ENCODE results near the gene FGD5.

Gene FGD5

DNA sequence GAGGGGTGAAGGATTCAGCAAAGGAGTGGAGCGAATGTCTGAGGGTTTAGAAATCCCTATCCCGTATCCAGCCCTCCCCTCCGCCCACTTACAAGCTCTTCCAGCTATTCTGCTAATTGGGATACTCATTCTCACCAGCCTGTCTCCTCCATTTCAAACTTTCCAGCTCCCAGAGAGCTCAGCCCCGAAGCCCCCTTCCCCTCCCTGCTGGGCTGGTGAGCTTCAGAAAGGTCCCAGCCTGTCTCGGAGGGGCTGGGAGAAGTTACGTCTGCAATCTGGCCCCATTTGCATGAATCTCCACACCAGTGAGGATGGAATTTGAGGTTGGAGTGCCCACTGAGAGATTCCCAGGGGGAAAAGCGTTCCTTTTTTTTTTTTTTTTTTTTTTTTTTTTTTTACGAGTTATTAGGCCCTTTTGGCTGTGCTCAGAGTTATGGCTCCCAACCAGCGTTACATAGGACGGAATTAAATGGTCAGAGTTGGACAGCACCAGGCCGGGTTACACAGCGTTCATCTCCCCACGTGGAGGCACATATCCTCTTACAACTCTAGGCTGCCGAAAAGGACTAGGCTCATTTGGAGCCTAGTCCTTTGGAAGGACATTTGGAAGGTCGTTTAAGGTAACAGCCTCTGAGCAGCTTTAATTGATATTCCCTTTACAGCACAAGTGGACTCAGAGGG, 34.6 kb downstream of the FGD5 start:
- no peak for DNase-seq (ENCODE audit: low spot score)

DNA sequence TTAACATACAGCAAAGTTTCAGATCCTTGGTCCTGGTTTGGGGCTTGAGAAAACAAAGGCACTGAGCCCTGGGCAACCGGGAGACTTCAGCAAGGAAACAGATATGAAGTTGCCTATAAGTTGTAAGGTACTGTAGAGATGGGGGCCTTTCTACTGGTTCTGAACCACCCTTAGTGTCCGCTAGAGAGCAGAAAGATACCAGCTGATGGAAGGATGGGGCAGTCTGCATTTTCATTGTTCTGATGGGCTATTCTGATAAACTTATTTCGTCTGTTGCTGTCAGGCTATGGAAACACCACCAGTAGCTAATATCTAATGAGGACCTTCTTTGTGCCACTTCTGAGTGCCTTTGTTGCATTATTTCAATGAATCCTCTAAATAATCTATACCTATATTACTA, 38.7 kb downstream of the FGD5 start:
- DNase-seq (ENCODE audit: low spot score): no peak

- DNase-seq (ENCODE audit: low spot score): no peak
These were observed 39.3 kb downstream of the FGD5 start for GRCh38 chr3:14858105-14858504.

DNA sequence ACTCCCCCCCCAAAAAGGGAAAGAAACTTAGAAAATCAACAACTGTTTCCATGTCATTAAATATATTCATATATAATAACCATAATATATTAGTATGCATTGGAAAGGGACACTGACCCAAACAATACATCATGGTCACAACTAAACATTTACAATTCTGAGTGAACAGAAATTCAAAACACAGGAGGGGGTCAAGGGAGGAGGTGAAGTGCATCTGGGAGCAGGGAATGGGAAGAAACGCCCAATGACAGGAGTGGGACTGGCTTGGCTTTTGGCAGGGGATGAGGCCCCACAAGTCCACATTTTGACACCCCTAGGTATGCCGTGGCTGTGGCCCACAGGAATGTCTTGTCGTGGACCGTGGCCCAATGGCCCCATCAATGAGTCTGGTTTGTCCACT, 41.1 kb downstream of the FGD5 start:
- no peak for DNase-seq (ENCODE audit: low spot score)

DNA sequence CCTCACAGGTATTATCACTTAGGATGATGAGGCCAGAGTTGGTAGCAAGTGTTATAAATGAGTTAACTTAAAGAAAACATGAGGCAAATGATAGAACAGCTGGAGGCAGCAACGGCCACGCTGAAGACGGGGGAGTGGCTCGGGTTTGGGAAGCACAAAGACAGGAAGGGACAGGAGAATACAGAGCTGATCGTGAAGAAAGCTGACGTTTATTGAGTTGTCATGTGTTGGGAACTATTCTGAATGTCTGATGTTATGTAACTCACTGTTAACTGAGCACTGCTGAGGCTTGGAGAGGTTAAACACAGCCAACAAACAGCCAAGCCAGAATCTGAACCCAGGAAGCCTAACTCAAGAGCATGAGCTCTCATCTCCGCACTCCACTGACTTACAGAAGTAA, 42.3 kb downstream of the FGD5 start:
- no peak for DNase-seq (ENCODE audit: low spot score)

- no peak for DNase-seq (ENCODE audit: low spot score)
These were observed 42.9 kb downstream of the FGD5 start for GRCh38 chr3:14861446-14862302.

DNA sequence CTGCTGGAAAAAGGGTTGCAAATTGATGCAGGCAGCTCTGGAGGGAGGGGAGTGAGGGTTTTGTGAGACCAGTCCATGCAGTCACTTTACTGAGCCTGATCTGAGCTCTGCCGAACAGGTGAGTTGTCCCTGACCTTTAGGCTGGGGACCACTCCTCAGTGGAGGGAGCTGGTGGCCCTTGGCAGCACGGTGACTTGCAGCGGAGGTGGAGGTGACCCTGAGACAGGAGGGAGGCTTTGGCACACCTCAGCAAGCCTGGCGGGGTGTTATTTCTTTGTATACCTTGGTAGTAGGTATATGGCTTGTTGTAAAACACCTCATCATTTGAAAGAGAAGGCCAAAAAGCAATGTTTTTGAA, 43.5 kb downstream of the FGD5 start:
- no peak for DNase-seq (ENCODE audit: low spot score)

DNA sequence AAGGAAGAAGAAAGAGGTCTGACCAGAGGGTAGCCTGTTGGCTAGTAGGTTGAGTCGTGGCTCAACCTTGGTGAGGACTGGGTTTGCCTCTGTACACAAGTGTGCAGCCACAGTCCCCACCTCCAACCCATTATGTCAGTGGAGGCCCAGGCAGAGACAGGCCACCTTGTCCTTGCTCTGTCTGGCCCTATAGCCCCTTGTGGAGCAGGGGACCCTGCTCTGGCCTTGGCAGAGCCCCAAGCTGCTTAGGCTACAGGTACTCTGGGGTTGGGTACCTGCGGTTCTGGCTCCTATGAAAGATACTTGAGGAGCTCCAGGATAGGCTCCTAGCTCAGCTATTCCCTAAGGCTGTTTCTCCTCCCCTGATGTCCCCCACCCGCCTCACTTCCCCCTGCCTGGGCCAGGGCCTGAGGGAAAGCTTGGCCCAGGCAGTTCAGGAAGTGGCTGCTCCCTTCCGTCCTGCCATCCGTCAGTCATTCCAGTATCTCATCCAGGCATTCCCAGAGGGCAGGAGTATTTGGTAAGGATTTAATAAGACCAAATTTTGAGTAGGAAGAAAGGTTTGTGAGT, 44.0 kb downstream of the FGD5 start:
- DNase-seq (ENCODE audit: low spot score): no peak

GRCh38 chr3:14863333-14864100, 44.8 kb downstream of the FGD5 start:
- no peak for DNase-seq (ENCODE audit: low spot score)

DNA sequence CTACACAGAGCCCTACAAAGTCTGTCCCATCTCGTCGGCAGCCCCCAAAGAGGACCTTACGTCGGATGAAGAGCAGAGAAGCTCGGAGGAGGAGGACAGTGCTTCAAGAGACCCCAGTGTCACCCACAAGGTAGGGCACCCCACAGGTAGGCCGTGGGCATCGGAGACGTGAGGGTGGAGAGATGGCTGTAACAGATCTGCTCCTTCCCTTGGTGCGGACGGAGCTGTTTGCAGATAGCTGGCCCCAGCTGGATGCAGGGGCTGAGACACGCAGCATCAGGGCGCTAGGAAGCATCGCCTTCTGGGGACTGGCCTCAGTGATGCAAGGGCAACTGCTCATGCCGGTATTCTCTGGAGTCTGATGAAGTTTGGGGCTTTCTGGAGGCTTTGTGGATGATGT, 45.4 kb downstream of the FGD5 start:
- no peak for DNase-seq (ENCODE audit: low spot score)

GRCh38 chr3:14866627-14867026, 47.9 kb downstream of the FGD5 start:
- DNase-seq (ENCODE audit: low spot score): no peak

GRCh38 chr3:14867936-14868570, 49.3 kb downstream of the FGD5 start:
- DNase-seq (ENCODE audit: low spot score): no peak

DNA sequence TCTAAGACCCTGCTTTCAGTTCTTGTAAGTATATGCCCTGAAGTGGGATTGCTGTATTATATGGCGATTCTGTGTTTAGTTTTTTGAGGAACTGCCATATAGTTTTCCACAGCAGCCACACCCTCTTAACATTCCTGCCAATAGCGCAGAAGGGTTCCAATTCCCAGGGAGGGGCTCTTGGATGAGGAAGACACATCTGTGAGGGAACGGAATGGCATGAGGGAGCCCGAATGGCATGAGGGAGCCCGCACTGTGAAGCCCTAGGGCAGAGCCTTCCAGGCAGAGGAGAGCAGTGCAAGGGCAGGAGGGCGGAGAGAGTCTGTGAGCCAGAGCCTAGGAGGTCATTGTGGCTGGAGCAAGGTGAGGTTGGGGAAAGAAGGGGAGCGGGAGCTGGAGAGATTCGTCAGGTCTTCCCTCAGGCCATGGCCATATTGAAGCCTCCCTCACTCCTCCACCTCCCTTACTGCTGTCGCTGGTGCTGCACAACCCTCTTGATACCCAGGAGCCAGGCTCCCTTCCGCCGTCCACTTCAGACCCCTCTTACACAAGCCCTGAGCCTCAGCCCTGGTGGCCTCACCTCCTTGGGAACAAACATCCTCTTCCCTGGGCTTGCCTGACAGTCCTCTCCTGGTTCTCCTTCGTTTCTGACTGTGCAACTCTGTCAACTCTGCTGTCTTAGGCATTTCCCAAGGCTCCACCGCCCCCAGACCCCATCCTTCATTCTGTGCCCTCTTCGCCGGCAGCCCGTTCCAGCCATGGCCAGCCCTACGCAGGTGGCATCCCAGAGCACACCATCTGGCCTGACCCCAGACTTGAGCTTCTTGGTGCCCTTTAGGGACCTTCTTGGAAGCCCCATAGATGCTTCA, 51.4 kb downstream of the FGD5 start:
- no peak for DNase-seq (ENCODE audit: low spot score)

DNA sequence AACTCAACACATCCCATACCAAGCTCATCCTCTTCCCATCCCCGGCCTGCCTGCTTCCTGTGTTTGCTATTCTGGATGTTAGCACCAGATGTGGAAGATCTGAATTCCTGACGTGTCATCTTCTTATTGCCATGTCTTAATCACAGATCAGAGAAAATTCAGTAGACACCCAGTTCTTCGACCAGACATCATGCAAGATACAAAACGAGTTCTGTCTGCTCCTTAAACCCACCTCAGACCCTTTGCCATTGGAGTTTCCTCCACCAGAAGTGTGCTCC, 52.0 kb downstream of the FGD5 start:
- no peak for DNase-seq (ENCODE audit: low spot score)

GRCh38 chr3:14871456-14872200, 52.9 kb downstream of the FGD5 start:
- DNase-seq (ENCODE audit: low spot score): no peak

DNA sequence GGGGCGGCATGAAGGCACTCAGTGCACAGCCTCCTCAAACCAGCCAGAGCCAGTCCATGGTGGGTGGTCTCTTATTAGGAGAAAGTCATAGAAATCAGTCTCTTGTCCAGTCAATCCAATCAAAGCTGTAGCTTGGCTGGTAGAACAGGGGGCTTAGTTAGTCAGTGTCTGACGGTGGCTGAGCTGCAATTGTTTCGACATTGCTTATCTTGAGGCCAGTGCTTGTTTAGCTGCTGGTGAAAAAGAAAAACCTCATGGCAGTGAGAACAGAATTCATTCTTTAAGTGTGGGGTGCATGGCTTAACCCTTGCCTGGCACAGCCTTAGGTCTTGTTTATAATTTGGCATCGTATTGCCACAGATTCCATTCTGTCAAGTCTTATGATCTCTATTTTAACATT, 53.9 kb downstream of the FGD5 start:
- DNase-seq (ENCODE audit: low spot score): no peak

- no peak for DNase-seq (ENCODE audit: low spot score)
These were observed 56.0 kb downstream of the FGD5 start for GRCh38 chr3:14874784-14875183.

DNA sequence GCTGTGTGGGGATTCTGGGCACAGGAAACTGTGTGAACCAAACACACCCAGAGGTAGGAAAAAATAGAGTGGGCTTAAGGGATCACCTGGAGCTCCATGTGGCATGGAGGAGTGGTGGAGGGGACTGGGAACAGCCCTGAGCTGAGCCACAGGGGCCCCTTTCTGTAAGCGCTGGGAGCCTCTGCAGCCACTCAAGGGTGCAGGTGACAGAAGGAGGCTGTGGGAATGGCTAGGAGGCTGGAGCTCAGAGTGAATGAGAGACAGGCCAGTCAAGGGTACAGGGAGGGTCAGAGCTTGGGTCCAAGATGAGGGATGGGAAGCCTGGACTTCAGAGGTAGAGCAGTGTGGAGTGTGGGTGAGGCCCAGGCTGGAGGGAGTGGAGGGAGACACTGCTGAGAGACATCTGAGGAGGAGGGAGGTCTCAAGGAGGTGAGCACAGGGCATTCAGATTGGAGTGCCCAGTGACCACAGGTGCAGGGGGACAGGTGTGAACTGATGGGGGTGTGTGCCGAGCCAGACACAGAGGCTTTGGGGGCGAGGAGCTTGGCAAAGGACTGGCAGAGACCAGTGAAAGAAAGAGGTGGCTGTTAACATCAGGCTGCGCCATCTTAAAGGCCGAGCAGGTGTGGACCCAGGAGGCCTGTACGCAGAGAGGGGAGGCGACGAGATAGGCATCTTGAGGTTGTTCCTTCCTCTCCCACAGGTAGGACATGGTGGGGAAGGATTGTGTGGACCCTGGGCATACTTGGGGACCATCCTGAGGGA, 56.8 kb downstream of the FGD5 start:
- no peak for DNase-seq (ENCODE audit: low spot score)

- no peak for DNase-seq (ENCODE audit: low spot score)
These were observed 58.2 kb downstream of the FGD5 start for GRCh38 chr3:14876921-14877333.

- no peak for DNase-seq (ENCODE audit: low spot score)
These were observed 58.7 kb downstream of the FGD5 start for GRCh38 chr3:14877469-14877868.
